Cerebellar cortex (tissue), 1 donor: ENCODE results near the gene CDNF.
"Not testable (repeated sequence)": the region's sequence is repeated elsewhere in the genome, so short reads cannot be mapped to it uniquely, and the experiment has no call there.

Source experiments
- DNase-seq: peaks from one replicate; pipeline ENCODE4 v3.0.0-alpha.2; 2015; ENCODE audit warnings: low spot score

CDNF gene

GRCh38 chr10:14837757-14838581 lies at the start of gene CDNF, which contains the start of the genes HSPA14 and MSANTD7:
Gene CDNF, minus strand, starts transcription at chr10:14838037. Its CDS starts 91 bp downstream, at chr10:14837946.
Gene HSPA14, plus strand, starts transcription at chr10:14838306. Its CDS starts 97 bp downstream, at chr10:14838403.
Gene MSANTD7, plus strand, starts transcription at chr10:14838306. Its CDS starts 3,979 bp downstream, at chr10:14842285.
- DNase-seq: peak; percentile 99

- DNase-seq: no peak
Measured at GRCh38 chr10:14884082-14884481, 46.2 kb upstream of the CDNF start.

GRCh38 chr10:14880229-14880628 lies 42.4 kb upstream of the CDNF start:
- DNase-seq: peak; percentile 15

- DNase-seq: no peak
Measured at GRCh38 chr10:14879928-14880193, 42.0 kb upstream of the CDNF start.

- peak; percentile 12 for DNase-seq
Measured at GRCh38 chr10:14879124-14879927, 41.5 kb upstream of the CDNF start.

GRCh38 chr10:14878266-14879123 lies 40.7 kb upstream of the CDNF start, which contains the start of gene SUV39H2:
Gene SUV39H2, plus strand, starts transcription at chr10:14878866. Its CDS starts 23 bp downstream, at chr10:14878889.
- peak; percentile 94 for DNase-seq

- peak; percentile 30 for DNase-seq
Measured at GRCh38 chr10:14876764-14877163, 38.9 kb upstream of the CDNF start.

GRCh38 chr10:14875941-14876340 lies 38.1 kb upstream of the CDNF start:
- DNase-seq: no peak

GRCh38 chr10:14873090-14873760 lies 35.4 kb upstream of the CDNF start:
- no peak for DNase-seq

GRCh38 chr10:14864871-14865270 lies 27.0 kb upstream of the CDNF start:
- not testable (repeated sequence) for DNase-seq

GRCh38 chr10:14864466-14864865 lies 26.6 kb upstream of the CDNF start:
- not testable (repeated sequence) for DNase-seq

- DNase-seq: no peak
Measured at GRCh38 chr10:14860791-14861190, 23.0 kb upstream of the CDNF start.

GRCh38 chr10:14859775-14860174 lies 21.9 kb upstream of the CDNF start:
- no peak for DNase-seq

GRCh38 chr10:14859043-14859442 lies 21.2 kb upstream of the CDNF start:
- DNase-seq: no peak

- DNase-seq: no peak
Measured at GRCh38 chr10:14858338-14858960, 20.6 kb upstream of the CDNF start.

GRCh38 chr10:14855453-14855852 lies 17.6 kb upstream of the CDNF start:
- no peak for DNase-seq

GRCh38 chr10:14852236-14852635 lies 14.4 kb upstream of the CDNF start:
- DNase-seq: no peak

- no peak for DNase-seq
Measured at GRCh38 chr10:14844948-14845347, 7.1 kb upstream of the CDNF start.

- peak; percentile 85 for DNase-seq
Measured at GRCh38 chr10:14843327-14843988, 5.6 kb upstream of the CDNF start.

- DNase-seq: no peak
Measured at GRCh38 chr10:14840178-14840577, 2.3 kb upstream of the CDNF start.
